Activated CD4-positive, CD25-positive, alpha-beta regulatory T cell treated with anti-CD3 and anti-CD28 coated beads, Interleukin-2, amount 50 U/mL, for 16 hours (primary cell): Measurements from ENCODE around the gene SYT9.

ENCODE experiments used
- DNase-seq: peaks from one replicate; pipeline ENCODE4 v3.0.0-alpha.2; 2020; ENCODE audit warnings: low read depth, low spot score

The SYT9 gene

DNA sequence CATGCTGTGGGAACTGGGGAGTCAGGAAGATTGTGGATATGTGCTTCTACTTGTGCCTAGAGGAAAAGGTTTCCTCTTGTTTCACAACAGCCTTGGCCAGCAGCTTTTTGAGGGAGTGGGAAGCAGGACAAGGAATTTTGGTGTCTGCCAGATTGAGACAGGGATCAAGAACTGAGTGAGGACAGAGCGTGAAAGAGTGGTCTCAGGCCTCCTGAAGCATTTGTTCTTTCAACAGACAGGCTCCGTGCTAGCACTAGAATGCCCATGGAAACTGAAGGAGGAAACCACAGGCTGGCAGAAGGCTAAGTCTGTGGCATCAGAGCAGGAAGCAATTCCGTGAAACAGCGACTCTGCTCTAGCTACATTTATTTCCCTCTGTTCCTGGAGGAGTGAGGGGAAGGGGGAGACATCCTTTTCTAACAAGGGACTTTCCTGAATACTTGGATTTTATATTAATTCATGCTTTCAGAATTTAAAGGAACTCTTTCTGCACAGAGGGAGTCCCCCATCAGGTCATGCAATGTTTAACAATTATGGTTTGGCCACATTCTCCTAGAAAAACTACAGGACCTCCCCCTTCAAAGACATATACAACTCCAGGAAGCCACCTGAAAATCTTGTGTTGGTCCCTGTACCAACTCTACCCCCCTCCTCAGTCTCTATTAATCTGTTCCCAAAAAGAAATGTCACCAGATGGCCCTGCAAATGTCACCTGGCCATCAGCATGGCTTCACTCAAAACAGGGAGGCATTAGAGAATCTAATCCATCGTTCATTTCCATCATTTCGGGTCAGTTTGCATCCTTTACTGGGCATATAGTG is 96.1 kb downstream of the SYT9 start:
- DNase-seq, result no peak

DNA sequence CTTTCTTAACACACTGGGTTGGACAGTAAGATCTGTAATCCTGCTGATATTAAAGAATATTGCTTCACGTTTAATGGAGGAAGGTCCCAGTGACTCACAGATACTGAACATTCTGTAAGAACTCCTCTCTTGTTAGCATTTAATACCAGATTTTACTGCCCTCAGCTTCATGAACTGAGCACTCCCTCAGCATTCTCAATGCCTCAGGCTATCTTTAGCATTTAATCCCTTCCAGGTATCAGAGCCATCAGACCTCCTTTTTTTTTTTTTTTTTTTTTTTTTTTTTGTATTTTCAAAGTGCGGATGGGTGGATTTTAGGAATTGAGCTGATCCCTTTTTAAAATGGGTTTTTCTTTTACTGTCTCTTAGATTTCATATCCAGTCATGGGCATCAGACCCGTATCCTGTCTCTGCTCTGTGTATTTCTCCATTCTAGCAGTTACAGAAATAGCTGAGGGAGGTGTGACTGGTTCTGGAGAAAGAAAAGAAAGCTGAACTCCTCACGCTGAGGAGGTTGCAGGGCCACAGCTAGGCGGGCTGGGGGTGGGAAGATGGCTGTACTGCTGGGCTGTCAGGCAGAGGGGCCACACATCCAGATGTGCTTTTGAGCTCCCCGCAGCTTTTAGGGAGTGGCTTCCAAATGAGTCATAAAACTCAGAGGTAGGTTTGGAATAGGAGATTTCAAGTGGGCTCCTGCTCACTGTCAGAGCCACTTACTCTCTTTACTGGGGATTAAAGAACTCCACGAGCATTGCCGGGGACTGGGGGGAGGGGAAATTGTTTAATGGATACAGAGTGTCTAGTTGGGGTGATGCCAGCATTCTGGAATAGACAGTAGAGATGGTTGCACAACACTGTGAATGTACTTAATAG is 97.0 kb downstream of the SYT9 start:
- no peak for DNase-seq

DNA sequence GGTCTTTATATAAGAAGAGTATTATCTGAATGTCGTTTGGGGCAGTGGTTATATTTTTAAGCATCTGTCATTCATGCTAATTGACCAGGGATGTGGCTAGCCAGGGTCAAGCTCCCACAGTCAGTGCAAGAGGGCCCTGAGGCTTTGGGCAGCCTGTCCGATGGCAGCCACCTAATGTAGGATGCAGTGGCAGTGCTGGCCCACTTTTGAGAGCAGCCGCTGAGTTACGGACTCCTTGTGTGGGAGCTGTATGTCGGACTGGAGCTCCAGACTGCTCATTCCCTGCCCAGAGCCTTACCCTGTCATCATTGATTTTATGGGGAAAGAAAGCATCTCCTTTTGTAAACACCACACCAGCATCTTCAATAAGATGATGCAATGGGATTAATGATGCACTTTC is 99.5 kb downstream of the SYT9 start:
- DNase-seq, result no peak

DNA sequence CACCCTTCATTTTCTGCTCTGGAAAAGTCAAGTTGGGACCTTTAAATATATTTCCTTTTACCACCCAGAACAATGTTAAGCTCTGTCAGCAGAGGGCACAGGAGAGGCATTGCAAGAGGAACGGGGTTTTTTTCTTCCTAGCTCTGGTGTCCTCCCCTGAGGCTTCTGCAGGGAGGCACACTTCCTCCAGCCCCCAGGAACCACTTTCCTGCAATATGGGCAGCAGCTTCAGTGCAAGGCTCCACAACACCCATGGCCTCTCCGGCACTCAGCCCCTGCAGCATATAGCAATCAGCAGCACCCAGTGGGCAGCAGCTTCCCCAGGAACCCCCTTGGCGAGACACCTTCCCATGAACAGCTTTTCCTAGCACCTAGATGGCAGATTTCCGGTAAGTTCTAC is 101.4 kb downstream of the SYT9 start:
- no peak for DNase-seq

DNA sequence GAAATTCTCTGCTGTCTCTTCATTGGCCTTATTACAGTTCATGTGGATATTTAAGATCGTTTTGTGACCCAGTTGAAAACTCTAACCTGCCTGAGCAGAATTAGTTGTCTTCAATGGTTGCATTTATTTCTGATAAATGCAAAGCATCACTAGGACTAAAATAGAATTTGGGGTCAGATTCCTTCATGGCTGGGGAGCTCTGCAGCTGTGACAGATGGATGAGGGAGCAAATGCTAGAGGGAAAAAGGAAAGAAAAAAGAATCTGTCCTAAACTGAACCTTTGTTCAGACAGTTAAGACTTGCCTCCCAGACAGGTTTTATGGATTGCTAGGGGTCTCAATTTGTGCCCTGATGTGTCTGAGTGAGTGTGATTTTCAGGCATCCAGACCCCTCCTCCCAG is 113.0 kb downstream of the SYT9 start:
- DNase-seq, result no peak

DNA sequence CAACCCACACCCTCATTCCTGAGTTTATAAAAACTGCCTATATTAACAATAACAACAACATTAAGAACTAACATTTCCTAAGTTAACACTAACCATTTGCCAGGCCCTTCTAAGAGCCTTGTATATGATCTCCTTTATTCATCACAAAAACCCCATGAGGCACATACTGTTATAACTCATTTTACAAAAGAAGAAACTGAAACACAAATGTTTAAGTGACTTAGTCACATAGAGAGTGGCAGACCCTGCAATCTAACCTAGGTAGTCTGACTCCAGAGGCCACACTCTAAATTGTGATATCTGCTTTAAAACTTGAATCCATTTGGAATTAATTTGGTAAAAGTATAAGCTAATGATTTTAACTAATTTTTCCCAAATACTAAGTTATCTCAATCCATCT is 116.1 kb downstream of the SYT9 start:
- DNase-seq, result no peak

DNA sequence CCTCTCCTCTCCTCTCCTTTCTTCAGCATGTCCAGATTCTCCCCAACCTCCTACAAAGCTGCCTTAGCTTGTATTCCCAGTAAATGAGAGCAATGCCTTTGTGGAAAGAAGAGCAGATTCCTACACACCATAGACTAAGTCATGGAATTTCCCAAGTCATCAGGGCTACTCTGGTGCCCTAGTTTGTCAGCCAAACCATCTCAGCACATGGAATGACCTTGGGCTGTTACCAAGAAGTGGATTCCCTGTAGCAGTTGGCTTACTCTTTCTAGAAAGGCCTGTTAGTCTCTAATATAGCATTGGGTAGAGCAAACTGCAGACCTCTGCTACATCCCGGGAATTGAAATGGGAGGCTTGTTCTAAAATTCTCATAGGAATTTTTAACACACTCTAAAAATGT is 124.7 kb downstream of the SYT9 start:
- DNase-seq, result no peak

DNA sequence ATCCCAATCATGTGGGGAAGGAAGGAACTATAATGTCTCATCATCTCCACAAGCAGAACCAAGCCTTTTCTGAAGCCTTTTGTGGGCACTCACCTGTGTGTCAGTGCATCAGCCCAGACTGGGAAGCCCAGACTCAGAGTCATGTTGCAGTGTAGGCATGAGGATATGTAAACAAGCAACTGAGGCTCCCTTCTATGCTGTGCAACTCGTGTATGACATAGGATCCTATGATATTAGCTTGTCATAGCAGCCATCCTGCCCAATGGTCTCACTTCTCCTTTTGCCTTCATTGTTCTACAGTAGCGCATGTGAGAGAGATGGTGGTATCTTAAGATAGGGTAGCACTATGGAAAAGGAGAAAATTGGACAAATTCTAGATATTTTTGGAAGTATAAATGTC is 130.2 kb downstream of the SYT9 start:
- no peak for DNase-seq

DNA sequence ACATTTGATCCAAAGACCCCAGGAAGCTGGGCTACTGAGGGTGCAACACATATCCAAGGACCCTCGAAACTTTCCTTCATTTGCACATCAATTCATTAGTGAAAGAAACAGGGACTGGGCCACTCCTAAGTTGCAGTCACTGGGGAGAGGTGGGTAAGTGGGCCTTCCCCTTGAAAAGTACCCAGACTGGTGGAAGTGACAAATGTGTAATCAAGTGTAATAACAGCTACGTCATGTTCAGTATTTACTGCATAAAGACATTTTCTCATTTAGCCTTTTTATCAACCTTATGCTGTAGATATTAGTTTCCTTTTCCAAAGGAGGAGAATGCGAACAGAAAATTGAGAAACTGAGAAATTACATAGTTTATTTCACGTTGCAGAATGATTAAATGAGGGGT is 131.7 kb downstream of the SYT9 start:
- no peak for DNase-seq

DNA sequence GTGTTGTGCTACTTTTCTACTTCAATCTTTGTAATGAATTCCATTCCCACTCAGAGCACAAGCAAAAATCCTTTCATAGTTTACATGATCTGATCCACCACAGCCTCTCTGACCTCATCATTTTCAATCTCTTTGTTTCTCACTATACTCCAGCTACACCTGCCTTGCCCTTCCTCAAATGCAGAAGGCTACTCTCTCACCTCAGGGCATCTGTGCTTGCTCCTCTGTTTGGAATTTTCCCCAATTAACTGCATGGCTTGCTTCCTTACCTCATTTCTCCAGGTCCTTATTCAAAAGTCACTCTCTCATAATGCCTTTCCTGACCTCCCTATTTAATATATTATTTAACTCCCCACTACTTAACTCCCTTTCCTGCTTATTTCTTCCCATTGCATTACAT is 133.0 kb downstream of the SYT9 start:
- DNase-seq, result no peak

DNA sequence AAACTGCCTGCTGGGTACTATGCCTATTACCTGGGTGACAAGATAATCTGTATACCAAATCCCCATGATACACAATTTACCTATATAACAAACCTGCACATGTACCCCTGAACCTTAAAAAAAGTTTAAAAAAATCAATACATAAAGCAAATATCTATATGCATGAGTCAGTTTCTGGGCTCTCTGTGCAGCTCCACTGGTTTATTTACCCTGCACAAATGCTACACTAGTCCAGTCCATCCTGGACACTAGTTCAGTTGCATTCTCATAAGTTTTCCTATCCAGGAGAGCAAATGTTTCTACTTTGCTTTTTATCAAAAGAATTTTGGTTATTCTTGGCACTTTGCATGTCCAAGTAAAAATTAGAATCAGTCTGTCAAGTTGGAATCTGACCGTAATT is 133.8 kb downstream of the SYT9 start:
- no peak for DNase-seq

DNA sequence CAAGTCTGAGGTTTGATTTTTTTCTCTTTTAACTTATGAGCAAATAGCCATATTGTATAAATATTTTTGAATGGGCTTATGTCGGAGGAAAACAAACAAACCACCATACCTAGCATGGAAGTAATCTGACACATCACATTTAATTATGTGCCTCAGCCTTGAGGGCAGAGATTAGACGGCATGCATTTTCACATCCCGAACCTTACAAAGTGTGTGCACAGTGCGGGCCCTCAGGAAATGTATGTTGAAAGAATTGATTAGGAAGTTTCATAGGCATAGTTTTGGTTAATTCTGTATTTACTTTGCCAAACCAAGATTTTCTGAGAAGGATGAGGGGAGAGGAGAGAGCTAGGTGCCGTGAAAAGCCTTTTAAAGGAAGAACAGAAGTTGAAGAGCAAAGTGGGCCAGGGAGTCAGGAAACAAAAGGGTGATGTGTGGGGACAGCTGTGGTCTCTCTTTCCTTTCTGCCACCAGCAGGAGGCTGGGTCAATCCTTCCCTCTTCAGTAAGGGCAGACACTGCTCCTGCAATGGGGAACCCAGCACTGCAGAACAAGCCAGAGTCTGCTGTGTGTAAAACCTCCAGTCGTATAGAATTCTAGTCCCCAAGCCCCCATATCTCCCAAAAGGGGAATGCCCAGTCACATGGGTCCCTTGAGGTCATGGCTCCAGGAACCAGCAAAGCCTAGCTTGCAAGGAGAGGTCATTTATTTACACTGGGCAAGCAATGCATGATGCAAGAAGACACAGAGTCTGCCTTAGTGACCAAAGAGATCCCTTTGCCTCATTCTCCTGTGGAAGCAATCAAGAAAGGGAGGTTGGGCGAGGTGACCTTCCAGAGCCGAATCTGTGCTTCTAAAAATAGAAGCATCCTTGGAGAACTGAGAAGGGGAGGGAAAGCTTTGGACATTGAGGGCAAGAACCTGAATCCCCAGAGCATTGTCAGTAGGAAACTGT is 162.5 kb downstream of the SYT9 start:
- no peak for DNase-seq

DNA sequence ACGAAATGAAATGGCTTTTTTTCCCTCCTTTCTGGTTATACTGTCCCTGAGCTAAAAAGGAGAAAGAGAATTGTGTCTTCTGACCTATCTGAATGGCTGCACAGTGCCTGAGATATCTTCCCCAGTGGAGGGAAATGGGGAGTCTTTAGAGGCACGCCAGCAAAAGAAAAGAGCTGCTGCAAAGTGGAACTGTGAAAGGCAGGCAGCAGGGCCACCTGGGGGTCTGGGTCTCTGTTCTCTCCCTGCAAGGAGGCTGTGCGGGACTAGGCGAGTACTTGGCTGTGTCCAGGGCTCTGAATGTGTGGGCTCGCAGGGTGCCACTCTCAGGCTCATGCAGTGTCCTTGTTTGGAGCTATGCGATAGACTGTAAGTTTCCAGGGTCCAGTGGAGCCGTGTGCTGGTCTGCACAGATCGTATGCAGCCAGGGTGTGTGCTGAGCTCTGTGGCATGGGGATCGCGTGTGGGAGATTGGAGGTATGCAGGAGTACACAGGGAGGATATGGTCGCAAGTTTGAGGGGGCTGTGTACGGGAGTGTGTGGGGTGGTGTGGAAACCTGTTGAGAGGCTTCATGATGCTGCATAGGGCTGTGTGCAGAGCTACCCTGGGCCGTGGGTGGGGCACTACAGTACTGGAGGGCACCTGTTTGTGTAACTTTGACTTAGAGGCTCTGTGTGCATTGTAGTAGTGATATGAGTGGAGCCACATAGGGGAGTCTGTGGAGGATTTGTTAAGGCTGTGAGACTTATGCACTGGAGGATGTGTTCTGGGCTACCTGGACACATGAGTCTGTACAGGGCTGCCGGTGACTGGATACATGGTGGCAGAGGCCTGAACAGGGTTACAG is 163.5 kb downstream of the SYT9 start:
- DNase-seq, result no peak

DNA sequence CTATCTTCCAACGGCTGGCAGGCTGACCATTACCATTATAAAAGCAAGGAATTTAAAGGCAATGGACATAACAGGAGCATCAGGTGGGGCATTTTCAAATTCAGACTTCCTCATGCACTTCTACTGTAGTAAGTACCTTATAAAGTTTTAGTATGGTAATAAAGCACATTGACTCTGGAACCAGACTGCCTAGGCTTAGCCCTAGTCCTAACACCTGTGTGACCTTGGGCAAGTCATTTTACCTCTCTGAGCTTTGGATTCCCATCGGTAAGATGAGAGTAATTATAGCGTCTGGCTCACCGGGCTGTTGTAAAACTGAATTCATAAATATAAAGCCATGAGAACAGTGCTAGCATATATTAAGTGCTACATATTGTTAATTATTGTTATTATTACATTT is 164.4 kb downstream of the SYT9 start:
- no peak for DNase-seq

DNA sequence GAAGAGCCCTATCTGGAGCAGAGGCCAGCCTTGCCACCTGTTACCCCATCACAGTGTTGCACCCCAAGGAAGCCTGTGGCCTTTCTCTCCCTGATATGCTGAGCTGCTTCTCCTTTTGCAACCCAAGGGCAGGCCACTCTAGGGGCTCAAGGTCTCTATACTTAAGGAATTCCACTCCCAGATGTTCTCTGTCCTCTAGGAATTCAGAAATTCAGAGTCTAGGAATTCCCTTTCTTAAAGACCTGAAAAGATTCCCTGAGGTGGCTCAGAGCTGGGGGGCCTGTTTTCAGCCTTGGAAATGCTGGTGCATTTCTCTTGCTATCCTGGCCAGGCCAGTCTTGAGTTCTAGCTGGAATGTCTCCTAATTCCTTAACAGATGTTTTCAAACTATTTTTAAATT is 165.6 kb downstream of the SYT9 start:
- DNase-seq, result no peak

DNA sequence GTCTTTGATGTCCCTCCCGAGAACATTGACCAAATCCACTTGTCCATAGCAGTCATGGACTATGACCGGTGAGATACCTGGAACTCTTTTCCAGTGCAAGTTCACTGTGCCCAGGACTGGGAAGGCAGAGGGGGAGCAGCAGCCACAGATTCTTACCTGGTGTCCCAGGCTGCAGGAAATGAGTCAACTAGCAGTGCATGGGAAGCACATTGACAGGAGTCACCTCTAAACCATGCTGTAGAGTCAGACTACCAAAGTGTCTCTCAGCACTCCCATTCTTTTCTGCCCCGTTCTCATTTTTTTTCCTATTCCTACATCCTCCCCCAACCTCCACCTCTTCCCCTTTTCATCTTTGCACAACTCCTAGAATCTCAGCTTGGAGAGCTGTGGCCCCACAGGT is 166.4 kb downstream of the SYT9 start:
- DNase-seq, result no peak

DNA sequence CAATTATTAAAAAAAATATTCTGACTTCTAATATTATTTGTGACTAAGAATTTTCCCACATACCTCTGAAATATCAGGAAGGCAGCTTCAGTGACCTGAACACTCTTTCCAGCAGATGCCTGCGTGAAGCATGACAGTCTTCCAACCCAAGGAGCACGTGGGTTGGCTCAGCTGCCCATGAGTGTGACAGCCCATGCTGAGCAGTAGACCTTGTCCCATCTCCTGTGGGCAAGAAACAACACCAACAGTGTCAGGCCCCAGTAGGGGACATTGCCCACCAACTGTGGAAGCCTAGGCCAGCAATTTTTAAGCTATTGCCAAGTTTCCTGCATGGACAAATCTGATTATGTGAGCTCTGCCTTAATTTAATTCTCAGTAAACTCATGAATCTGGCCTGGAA is 167.2 kb downstream of the SYT9 start:
- DNase-seq, result no peak

DNA sequence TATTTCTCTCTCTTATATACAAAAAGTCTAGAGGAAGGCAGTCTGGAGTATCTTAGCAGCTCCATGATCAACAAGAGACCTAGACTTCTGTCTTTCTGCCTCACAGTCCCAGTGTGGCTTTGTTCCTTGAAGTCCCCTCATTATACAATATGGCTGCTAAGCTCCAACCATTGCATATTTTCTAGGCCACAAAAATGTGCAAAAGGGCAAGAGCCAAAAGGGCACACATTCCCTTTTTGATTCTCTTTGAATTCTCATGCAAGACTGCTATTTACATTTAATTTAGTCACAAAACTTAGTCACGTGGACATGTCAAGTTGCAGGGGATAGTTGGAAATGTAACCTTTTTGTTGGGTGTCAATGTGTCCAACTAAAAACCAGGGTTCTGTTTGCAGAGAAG is 169.4 kb downstream of the SYT9 start:
- no peak for DNase-seq

DNA sequence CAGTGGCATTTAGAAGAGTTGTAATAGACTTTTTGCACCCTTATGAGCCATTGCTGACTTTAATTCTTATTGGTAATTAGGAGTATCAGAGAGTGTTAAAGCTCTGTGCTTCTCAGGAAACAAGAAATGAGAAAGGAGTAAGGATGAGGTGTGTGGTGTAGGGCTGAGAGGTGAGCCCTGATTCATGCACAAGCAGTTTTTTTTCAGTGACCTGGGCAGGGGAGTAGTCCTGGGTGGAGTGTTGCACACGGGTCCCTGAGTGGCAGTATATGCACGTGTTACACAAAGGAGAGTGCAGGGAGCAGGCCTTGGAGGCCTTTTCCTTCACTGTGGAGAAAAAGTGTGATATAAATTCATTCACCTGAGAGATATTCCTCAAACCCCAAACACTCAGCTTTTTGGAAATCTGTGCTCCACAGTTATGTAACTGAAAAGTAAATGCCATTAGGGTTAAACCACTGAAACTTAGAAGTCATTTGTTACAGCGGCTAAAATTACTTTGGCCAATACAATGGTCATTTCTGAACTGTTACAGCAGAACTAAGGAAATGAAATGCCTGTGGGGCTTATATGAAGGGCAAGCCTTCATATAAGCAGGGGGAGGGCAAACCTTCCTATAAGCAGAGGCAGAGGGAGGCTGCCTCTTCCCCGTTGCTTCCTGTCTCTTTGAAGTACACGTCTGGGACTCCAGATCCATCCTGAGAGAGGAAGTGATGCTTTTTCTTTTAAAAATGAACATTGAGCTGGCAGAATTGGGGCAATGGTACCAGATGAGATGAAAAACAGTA is 171.0 kb downstream of the SYT9 start:
- no peak for DNase-seq

DNA sequence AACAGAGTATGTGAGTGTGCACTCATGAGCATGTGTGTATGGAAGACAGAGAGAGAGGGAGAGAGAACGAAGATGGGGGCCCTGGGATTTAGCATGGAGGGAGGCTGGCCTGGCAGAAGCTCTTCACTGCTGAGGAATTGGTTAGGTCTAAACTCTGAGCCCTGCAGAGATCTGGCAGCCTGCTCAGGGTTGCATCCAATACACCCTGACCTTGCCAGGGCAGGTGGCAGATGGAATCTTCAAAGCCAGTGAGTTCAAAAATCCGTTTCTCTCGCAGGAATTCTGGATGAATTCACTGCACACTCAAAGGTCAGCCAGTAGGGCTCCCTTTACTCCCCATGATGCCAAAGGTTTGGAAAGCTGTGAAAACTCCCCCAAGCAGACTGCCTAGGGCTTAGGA is 172.2 kb downstream of the SYT9 start:
- no peak for DNase-seq
